ENCODE results near the gene UBE2F.

Gene UBE2F

DNA sequence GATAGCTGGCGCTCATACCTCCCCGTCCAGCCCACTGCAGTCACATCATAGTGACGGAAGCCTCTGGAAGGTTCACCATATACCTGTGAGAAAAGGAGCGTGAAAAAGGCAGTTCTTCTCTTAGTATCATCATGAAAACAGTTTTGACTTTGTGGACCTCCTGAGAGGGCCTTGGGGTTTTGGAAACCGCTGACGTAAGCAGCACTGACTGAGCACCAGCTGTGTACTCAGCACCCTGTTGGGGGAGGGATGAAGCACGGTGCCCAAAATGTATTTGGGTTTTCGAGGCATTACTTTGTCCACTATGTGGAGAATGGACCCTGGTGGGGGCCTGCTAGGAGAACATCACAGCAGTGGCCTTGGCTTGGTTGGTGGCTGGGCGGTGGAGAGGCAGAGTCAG is 99.4 kb downstream of the UBE2F start:
- TF ChIP-seq, protein P1, sequence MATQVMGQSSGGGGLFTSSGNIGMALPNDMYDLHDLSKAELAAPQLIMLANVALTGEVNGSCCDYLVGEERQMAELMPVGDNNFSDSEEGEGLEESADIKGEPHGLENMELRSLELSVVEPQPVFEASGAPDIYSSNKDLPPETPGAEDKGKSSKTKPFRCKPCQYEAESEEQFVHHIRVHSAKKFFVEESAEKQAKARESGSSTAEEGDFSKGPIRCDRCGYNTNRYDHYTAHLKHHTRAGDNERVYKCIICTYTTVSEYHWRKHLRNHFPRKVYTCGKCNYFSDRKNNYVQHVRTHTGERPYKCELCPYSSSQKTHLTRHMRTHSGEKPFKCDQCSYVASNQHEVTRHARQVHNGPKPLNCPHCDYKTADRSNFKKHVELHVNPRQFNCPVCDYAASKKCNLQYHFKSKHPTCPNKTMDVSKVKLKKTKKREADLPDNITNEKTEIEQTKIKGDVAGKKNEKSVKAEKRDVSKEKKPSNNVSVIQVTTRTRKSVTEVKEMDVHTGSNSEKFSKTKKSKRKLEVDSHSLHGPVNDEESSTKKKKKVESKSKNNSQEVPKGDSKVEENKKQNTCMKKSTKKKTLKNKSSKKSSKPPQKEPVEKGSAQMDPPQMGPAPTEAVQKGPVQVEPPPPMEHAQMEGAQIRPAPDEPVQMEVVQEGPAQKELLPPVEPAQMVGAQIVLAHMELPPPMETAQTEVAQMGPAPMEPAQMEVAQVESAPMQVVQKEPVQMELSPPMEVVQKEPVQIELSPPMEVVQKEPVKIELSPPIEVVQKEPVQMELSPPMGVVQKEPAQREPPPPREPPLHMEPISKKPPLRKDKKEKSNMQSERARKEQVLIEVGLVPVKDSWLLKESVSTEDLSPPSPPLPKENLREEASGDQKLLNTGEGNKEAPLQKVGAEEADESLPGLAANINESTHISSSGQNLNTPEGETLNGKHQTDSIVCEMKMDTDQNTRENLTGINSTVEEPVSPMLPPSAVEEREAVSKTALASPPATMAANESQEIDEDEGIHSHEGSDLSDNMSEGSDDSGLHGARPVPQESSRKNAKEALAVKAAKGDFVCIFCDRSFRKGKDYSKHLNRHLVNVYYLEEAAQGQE (IDR thresholded peaks at IDR 0.05; ENCODE audit: insufficient read depth in 1 of 2, low read depth in 2 of 2, low read length in 2 of 2): no peak
- TF ChIP-seq FOXP2 (optimal IDR thresholded peaks at IDR 0.05; ENCODE audit: borderline replicate concordance, extremely low read depth, extremely low read length, insufficient read depth): no peak
- no peak for TF ChIP-seq POLR2AphosphoS5 (IDR thresholded peaks at IDR 0.05; ENCODE audit: low read depth, low read length)
- no peak for TF ChIP-seq TAF1 (IDR thresholded peaks at IDR 0.05; ENCODE audit: borderline replicate concordance, insufficient read depth, low read length)
- TF ChIP-seq SIN3A (IDR thresholded peaks at IDR 0.05; ENCODE audit: borderline replicate concordance, insufficient read depth, low read length): no peak

- TF ChIP-seq SIN3A (IDR thresholded peaks at IDR 0.05; ENCODE audit: borderline replicate concordance, insufficient read depth, low read length) (no peak), POLR2AphosphoS5 (IDR thresholded peaks at IDR 0.05; ENCODE audit: low read depth, low read length) (no peak)
- TF ChIP-seq, protein P1 (IDR thresholded peaks at IDR 0.05; ENCODE audit: insufficient read depth in 1 of 2, low read depth in 2 of 2, low read length in 2 of 2): no peak
Observed at GRCh38 chr2:238067939-238068338, 101.1 kb downstream of the UBE2F start.

GRCh38 chr2:238069021-238069709 is 102.4 kb downstream of the UBE2F start:
- TF ChIP-seq SIN3A (IDR thresholded peaks at IDR 0.05; ENCODE audit: borderline replicate concordance, insufficient read depth, low read length) (no peak), FOXP2 (optimal IDR thresholded peaks at IDR 0.05; ENCODE audit: borderline replicate concordance, extremely low read depth, extremely low read length, insufficient read depth) (no peak), POLR2AphosphoS5 (IDR thresholded peaks at IDR 0.05; ENCODE audit: low read depth, low read length) (no peak), TAF1 (IDR thresholded peaks at IDR 0.05; ENCODE audit: borderline replicate concordance, insufficient read depth, low read length) (no peak)
- TF ChIP-seq, protein P1 (IDR thresholded peaks at IDR 0.05; ENCODE audit: insufficient read depth in 1 of 2, low read depth in 2 of 2, low read length in 2 of 2): no peak

- TF ChIP-seq SIN3A (IDR thresholded peaks at IDR 0.05; ENCODE audit: borderline replicate concordance, insufficient read depth, low read length): no peak
- no peak for TF ChIP-seq TAF1 (IDR thresholded peaks at IDR 0.05; ENCODE audit: borderline replicate concordance, insufficient read depth, low read length)
Observed at GRCh38 chr2:238069877-238070276, 103.1 kb downstream of the UBE2F start.

- no peak for TF ChIP-seq SIN3A (IDR thresholded peaks at IDR 0.05; ENCODE audit: borderline replicate concordance, insufficient read depth, low read length)
- no peak for TF ChIP-seq TAF1 (IDR thresholded peaks at IDR 0.05; ENCODE audit: borderline replicate concordance, insufficient read depth, low read length)
- no peak for TF ChIP-seq FOXP2 (optimal IDR thresholded peaks at IDR 0.05; ENCODE audit: borderline replicate concordance, extremely low read depth, extremely low read length, insufficient read depth)
- TF ChIP-seq, protein P1 (IDR thresholded peaks at IDR 0.05; ENCODE audit: insufficient read depth in 1 of 2, low read depth in 2 of 2, low read length in 2 of 2): no peak
- TF ChIP-seq POLR2AphosphoS5 (IDR thresholded peaks at IDR 0.05; ENCODE audit: low read depth, low read length): no peak
Observed at GRCh38 chr2:238075397-238075796, 108.6 kb downstream of the UBE2F start.
